GM12801 (cell line): ENCODE results near the gene ZNF320.

Experiments
- TF ChIP-seq, protein P1 (sequence below): IDR thresholded peaks from one replicate; pipeline ENCODE4 v1.5.1; 2011; ENCODE audit warnings: control low read depth; ENCODE audit not compliant: insufficient read length; ENCODE audit errors: extremely low read depth

ZNF320 gene

DNA sequence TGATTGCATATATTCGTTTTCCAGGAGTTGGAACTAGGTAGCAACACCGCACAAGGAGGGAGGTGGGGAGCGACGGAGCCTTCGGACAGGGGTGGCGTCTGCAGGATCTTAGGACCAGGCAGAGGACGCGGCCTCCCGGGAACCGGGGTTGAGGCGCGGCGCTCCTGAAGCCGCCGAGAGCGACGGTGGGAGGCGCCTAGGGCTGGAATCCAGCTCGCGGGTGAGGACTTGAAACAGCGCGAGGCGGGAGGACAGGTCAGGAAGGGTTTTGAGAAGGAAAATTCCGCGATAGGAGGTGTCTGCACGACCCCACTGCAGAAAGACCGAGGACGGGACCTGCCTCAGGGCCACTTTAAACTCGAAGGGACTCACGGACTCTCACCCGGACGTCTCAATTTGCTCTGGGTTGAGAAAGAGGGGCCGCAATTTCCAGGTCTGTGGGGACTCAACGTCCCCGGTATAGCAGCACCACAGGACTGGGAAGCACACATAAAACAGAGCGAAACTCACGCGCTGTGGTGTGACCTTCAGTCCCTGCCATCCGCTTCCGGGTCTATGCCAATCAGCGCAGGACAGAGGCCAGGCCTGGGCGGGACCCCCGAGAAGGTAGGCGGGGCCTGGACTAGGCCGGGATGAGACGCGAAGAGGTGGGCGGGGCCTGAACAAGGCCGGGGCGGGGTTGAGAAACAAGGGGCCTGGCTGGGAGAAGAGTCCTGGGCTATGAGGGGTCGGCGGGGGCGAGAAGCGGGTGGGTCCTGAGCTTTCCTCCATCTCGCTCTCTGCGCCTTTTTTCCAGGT lies at the start of gene ZNF320:
Gene ZNF320 (minus strand): TSS at position 498 of the 798 bp plus-strand sequence. CDS start 7,380 bp downstream, outside the sequence.
- TF ChIP-seq, protein P1, sequence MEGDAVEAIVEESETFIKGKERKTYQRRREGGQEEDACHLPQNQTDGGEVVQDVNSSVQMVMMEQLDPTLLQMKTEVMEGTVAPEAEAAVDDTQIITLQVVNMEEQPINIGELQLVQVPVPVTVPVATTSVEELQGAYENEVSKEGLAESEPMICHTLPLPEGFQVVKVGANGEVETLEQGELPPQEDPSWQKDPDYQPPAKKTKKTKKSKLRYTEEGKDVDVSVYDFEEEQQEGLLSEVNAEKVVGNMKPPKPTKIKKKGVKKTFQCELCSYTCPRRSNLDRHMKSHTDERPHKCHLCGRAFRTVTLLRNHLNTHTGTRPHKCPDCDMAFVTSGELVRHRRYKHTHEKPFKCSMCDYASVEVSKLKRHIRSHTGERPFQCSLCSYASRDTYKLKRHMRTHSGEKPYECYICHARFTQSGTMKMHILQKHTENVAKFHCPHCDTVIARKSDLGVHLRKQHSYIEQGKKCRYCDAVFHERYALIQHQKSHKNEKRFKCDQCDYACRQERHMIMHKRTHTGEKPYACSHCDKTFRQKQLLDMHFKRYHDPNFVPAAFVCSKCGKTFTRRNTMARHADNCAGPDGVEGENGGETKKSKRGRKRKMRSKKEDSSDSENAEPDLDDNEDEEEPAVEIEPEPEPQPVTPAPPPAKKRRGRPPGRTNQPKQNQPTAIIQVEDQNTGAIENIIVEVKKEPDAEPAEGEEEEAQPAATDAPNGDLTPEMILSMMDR: no peak

DNA sequence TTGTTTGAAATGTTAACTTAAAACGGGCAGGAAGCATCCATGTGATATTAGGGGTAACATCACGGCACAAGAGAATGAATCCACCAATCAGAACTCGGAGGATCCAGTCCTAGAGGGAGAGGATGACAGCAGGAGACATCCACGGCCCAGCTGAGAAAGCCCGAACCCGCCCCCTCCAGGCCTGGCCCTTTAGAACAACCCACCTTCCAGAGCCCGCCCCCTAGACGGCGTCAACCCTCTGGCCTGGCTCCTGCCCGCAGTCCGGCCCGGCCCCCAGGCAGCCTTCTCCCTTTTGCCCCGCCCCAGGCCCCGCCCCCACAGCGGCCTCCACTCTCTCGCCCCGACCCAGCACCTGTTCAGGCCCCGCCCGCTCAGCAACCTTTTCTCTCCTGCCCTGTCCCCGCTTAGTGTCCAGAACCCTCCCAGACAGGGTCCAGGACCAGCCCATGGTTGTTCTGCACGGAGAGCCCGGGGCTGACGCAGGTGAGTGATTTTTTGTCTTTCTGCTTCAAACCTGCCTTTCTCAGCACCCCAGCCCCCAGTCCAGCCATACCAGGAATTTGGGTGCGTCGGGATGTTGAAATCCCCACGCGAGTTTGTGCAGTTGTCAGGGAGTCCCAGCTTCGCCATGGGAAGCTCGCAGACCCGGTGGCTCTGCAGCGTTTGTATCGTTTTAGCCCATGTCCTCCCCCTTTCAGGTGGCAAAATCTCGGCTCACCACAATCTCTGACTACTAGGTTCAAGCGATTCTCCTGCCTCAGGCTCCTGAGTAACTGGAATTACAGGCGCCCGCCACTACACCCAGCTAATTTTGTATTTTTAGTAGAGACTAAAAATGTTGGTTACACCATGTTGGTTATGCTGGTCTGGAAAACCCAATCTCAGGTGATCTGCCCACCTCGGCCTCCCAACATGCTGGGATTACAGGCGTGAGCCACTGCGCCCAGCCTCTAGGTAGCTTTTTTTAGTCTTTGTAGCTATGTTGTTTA lies 49.2 kb upstream of the ZNF320 start:
- TF ChIP-seq, protein P1: no peak

DNA sequence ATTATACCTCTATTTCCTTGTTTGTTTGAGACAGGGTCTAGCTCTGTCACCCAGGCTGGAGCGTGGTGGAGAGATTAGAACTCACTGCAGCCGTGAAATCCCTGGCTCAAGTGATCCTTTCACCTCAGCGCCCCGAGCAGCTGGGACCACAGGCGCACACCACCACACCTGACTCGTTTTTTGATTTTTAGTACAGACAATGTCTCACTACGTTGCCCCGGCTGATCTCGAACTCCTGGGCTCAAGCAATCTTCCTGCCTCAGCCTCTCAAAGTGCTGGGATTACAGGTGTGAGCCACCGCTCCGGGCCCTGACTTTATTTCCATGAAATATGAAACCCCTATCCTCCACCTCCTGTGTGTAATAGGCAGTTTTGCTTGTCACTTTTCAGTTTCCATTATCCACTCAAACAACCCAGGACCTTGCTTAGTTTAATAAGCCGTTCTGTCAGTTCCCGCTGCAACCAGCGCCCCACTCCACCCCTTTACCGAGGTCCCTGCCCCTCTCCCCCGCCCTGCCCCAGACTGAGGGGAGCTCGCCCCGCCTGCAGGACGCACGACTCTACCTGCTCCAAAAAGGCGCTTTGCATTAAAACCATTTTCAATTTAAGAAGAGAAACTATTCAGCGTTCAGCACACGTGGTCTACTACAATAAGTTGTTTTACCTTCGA lies 48.4 kb upstream of the ZNF320 start:
- TF ChIP-seq, protein P1: no peak

DNA sequence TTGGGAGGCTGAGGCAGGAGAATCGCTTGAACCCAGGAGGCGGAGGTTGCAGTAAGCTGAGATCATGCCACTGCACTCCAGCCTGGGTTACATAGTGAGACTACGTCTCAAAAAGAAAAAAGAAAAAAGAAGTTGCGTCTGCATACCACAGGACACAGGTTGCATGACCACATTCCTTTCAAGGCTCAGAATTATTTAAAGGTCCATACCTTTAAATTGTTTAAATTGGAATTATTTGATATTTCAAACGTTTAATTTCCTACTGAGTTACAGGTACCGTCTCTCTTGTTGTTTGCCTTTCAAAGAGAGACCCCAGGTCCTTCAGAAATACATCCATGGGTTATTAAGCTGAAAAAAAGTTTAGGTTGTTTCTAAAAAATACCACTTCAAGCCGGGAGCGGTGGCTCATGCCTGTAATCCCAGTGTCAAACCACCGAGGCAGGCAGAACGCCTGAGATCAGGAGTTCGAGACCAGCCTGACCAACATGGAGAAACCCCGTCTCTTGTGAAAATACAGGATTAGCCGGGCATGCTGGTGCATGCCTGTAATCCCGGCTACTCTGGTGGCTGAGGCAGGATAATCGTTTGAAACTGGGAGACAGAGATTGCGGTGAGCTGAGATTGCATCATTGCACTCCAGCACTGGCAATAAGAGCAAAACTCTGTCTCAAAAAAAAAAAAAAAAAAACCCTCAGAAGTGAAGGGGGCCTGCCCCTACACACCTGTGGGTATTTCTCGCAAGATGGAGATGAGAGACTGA lies 46.6 kb upstream of the ZNF320 start:
- TF ChIP-seq, protein P1: no peak

DNA sequence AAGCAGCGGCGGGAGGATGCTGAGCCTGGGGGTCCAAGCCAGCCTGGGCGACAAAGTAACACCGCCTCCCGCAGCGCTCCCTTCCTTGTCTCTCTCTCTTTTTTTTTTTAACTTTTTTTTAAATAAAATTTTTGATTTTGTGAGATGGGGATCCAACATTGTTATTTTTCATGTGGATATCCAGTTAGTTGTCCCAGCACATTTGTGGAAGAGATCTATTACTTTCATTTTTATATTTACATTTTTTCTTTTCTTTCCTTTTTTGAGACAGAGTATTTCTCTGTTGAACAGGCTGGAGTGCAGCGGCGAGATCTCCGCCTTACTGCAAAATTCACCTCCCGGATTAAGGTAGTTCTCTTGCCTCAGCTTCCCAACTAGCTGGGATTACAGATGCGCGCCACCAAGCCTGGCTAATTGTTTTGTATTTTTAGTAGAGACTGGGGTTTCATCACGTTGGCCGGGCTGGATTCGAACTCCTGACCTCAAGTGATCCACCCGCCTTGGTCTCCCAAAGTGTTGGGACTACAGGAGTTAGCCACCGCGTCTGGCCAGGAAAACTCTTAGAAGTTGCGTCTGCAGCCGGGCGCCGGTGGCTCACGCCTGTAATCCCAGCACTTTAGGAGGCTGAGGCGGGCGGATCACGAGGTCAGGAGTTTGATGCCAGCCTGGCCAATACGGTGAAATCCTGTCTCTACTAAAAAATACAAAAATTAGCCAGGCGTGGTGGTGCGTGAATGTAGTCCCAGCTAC lies 45.9 kb upstream of the ZNF320 start:
- TF ChIP-seq, protein P1: no peak

DNA sequence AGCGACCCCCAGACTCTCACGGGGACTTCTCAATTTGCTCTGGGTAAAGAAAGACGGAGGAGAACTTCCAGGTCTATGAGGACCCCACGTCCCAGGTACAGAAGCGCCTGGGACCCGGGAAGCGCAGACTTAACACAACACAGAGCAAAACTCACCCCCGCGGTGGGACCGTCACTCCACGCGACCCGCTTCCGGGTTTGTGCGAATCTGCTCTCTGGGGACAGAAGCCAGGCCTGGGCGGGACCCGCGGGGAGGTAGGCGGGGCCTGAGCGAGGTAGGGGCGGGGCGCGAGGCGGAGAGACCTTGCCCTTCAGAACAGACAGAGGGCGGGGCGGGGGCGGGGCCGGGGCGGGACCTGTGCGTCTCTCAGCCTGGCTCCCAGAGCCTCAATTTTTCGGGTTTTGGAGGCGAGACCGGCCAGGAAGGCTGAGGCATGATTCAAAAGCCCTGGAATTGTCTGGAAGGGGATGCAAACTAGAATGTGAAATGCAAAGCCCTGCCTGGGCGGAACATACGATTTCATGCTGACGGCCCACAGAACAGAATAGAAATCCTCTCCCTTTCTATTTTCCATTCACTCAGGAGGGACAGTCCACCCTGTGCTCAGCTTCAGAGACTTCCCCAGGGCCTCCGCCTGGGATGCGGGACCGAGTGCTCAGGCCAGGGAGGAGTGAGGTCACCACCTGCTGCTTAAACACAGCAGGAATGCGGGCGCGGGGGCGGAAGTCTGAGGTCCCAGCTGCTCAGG lies 45.1 kb upstream of the ZNF320 start:
- TF ChIP-seq, protein P1: no peak
